ENCODE measurements around the gene IRX4.
"Not testable (repeated sequence)": the region's sequence is repeated elsewhere in the genome, so short reads cannot be mapped to it uniquely, and the experiment has no call there.

IRX4 gene

GRCh38 chr5:1856596-1857255 lies 26.0 kb downstream of the IRX4 start:
- DNase-seq: no peak

GRCh38 chr5:1855596-1855995 lies 27.1 kb downstream of the IRX4 start:
- DNase-seq: no peak

- no peak for DNase-seq
Observed at GRCh38 chr5:1855075-1855474, 27.6 kb downstream of the IRX4 start.

- no peak for DNase-seq
Observed at GRCh38 chr5:1853531-1853930, 29.2 kb downstream of the IRX4 start.

- no peak for DNase-seq
Observed at GRCh38 chr5:1852324-1852947, 30.3 kb downstream of the IRX4 start.

GRCh38 chr5:1851290-1851934 lies 31.3 kb downstream of the IRX4 start:
- DNase-seq: no peak

- no peak for DNase-seq
Observed at GRCh38 chr5:1850324-1851154, 32.2 kb downstream of the IRX4 start.

- no peak for DNase-seq
Observed at GRCh38 chr5:1847611-1848010, 35.1 kb downstream of the IRX4 start.

- DNase-seq: no peak
Observed at GRCh38 chr5:1847056-1847455, 35.7 kb downstream of the IRX4 start.

GRCh38 chr5:1846583-1846982 lies 36.1 kb downstream of the IRX4 start:
- DNase-seq: no peak

- DNase-seq: no peak
Observed at GRCh38 chr5:1845696-1846095, 37.0 kb downstream of the IRX4 start.

GRCh38 chr5:1844708-1845436 lies 37.9 kb downstream of the IRX4 start:
- DNase-seq: no peak

- not testable (repeated sequence) for DNase-seq
Observed at GRCh38 chr5:1843761-1844160, 39.0 kb downstream of the IRX4 start.

- no peak for DNase-seq
Observed at GRCh38 chr5:1842004-1842819, 40.5 kb downstream of the IRX4 start.

- DNase-seq: no peak
Observed at GRCh38 chr5:1840741-1841521, 41.8 kb downstream of the IRX4 start.

- DNase-seq: no peak
Observed at GRCh38 chr5:1840071-1840547, 42.6 kb downstream of the IRX4 start.

- no peak for DNase-seq
Observed at GRCh38 chr5:1838013-1838412, 44.7 kb downstream of the IRX4 start.

GRCh38 chr5:1836891-1837880 lies 45.5 kb downstream of the IRX4 start:
- no peak for DNase-seq

GRCh38 chr5:1836176-1836890 lies 46.4 kb downstream of the IRX4 start:
- DNase-seq: no peak
